ENCODE data around the gene SDCCAG8. TPM values are rescaled to one million over a fixed set of nuclear protein-coding genes. Genes with fewer than 3 reads are reported as not detected.

Gene SDCCAG8
- total and polyA plus RNA-seq, 4 donors = 8.5 to 25.8 (median 17.5) TPM

DNA sequence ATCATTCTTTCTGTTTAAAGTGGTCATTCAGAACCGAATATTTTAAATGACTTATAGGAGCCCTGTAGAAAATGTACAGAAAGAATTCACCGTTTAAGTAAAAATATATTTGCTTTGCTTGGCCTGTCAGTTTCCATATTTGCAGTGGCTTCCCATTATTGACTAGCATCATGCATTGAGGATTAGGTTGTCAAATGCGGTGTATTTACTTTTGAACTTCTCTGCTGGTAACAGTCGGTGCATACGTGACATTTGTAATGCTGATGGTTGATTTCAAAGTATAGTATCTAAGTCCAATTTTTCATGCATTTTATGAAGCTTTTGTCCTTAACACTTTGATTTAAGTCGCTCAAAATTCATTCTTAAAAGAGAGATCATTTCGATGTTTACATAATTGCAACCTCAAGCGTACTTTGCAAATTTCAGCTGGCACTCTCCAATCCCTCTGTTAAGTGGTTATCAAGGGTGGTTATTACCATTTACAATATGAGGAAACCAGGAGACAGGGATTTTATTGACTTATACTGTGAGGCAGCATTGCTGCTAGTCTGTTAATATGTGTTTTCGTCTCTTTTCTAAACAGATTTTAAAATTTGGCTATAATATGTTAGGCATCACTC is 201.6 kb downstream of the SDCCAG8 start:
- WGBS = 42% methylated on average over 9 of the region's 9 CpGs
- TF ChIP-seq YY1 (IDR thresholded peaks at IDR 0.05) = peak; percentile 87
- peak in 1 of 2 donors; percentile 49 for TF ChIP-seq HNF4A (conservative IDR thresholded peaks at IDR 0.05)
- no peak for TF ChIP-seq TAF1 (conservative IDR thresholded peaks at IDR 0.05)
- TF ChIP-seq, protein P1, sequence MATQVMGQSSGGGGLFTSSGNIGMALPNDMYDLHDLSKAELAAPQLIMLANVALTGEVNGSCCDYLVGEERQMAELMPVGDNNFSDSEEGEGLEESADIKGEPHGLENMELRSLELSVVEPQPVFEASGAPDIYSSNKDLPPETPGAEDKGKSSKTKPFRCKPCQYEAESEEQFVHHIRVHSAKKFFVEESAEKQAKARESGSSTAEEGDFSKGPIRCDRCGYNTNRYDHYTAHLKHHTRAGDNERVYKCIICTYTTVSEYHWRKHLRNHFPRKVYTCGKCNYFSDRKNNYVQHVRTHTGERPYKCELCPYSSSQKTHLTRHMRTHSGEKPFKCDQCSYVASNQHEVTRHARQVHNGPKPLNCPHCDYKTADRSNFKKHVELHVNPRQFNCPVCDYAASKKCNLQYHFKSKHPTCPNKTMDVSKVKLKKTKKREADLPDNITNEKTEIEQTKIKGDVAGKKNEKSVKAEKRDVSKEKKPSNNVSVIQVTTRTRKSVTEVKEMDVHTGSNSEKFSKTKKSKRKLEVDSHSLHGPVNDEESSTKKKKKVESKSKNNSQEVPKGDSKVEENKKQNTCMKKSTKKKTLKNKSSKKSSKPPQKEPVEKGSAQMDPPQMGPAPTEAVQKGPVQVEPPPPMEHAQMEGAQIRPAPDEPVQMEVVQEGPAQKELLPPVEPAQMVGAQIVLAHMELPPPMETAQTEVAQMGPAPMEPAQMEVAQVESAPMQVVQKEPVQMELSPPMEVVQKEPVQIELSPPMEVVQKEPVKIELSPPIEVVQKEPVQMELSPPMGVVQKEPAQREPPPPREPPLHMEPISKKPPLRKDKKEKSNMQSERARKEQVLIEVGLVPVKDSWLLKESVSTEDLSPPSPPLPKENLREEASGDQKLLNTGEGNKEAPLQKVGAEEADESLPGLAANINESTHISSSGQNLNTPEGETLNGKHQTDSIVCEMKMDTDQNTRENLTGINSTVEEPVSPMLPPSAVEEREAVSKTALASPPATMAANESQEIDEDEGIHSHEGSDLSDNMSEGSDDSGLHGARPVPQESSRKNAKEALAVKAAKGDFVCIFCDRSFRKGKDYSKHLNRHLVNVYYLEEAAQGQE (IDR thresholded peaks at IDR 0.05) = peak; percentile 20
- no peak for TF ChIP-seq EGR1 (IDR thresholded peaks at IDR 0.05; ENCODE audit: low read depth in 2 of 2)
- TF ChIP-seq SP1 (IDR thresholded peaks at IDR 0.05) = no peak
- TF ChIP-seq FOXA1 (IDR thresholded peaks at IDR 0.05) = no peak
- TF ChIP-seq, protein P2, sequence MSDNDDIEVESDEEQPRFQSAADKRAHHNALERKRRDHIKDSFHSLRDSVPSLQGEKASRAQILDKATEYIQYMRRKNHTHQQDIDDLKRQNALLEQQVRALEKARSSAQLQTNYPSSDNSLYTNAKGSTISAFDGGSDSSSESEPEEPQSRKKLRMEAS (IDR thresholded peaks at IDR 0.05) = peak; percentile 24
- TF ChIP-seq GABPA (IDR thresholded peaks at IDR 0.05 in 1 of 2, conservative IDR thresholded peaks at IDR 0.05 in 1 of 2) = no peak
- TF ChIP-seq JUND (IDR thresholded peaks at IDR 0.05) = peak in 1 of 2 donors; percentile 21
- peak; percentile 46 for TF ChIP-seq FOXA2 (IDR thresholded peaks at IDR 0.05)
- TF ChIP-seq, protein P3, sequence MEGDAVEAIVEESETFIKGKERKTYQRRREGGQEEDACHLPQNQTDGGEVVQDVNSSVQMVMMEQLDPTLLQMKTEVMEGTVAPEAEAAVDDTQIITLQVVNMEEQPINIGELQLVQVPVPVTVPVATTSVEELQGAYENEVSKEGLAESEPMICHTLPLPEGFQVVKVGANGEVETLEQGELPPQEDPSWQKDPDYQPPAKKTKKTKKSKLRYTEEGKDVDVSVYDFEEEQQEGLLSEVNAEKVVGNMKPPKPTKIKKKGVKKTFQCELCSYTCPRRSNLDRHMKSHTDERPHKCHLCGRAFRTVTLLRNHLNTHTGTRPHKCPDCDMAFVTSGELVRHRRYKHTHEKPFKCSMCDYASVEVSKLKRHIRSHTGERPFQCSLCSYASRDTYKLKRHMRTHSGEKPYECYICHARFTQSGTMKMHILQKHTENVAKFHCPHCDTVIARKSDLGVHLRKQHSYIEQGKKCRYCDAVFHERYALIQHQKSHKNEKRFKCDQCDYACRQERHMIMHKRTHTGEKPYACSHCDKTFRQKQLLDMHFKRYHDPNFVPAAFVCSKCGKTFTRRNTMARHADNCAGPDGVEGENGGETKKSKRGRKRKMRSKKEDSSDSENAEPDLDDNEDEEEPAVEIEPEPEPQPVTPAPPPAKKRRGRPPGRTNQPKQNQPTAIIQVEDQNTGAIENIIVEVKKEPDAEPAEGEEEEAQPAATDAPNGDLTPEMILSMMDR (IDR thresholded peaks at IDR 0.05; ENCODE audit: low read depth, low read length, missing input control) = no peak
- TF ChIP-seq, protein P4, sequence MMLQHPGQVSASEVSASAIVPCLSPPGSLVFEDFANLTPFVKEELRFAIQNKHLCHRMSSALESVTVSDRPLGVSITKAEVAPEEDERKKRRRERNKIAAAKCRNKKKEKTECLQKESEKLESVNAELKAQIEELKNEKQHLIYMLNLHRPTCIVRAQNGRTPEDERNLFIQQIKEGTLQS (IDR thresholded peaks at IDR 0.05) = no peak
- TF ChIP-seq NR2F2 (IDR thresholded peaks at IDR 0.05) = no peak
- TF ChIP-seq, protein P5, sequence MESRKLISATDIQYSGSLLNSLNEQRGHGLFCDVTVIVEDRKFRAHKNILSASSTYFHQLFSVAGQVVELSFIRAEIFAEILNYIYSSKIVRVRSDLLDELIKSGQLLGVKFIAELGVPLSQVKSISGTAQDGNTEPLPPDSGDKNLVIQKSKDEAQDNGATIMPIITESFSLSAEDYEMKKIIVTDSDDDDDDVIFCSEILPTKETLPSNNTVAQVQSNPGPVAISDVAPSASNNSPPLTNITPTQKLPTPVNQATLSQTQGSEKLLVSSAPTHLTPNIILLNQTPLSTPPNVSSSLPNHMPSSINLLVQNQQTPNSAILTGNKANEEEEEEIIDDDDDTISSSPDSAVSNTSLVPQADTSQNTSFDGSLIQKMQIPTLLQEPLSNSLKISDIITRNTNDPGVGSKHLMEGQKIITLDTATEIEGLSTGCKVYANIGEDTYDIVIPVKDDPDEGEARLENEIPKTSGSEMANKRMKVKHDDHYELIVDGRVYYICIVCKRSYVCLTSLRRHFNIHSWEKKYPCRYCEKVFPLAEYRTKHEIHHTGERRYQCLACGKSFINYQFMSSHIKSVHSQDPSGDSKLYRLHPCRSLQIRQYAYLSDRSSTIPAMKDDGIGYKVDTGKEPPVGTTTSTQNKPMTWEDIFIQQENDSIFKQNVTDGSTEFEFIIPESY (IDR thresholded peaks at IDR 0.05) = no peak
- peak in 1 of 2 donors; percentile 43 for TF ChIP-seq RXRA (IDR thresholded peaks at IDR 0.05)
- H3K27me3 ChIP-seq (ENCODE audit: control insufficient read depth in 4 of 4, insufficient read depth in 4 of 4, low read length in 3 of 4) = no peaks in the 10 kb centered on the region
- H3K36me3 ChIP-seq (ENCODE audit: control insufficient read depth in 4 of 4, insufficient read depth in 3 of 4, low read depth in 1 of 4, low read length in 3 of 4) = no peaks in the 10 kb centered on the region
- DNase-seq (ENCODE audit: low spot score) = no peak
- peak overlapping the region; percentile 6 to 67 for H3K9ac ChIP-seq (ENCODE audit: low read depth in 1 of 2, low read length in 2 of 2)
- H3K4me3 ChIP-seq (ENCODE audit: low read depth in 1 of 3, low read length in 3 of 3) = peak overlapping the region in 1 of 3 donors; percentile 8
- H3K27ac ChIP-seq (ENCODE audit: low read depth in 1 of 2, low read length in 2 of 2) = peak overlapping the region; percentile 70 to 72
- peaks cover 12 to 79% (median 35%) of the 10 kb centered on the region in 4 donors for H3K4me1 ChIP-seq (ENCODE audit: control insufficient read depth in 4 of 4, insufficient read depth in 4 of 4, low read length in 3 of 4)
- H3K9me3 ChIP-seq (ENCODE audit: control insufficient read depth in 4 of 4, low read length in 3 of 4) = no peaks in the 10 kb centered on the region
